Colonic mucosa (tissue), 4 donors: ENCODE results near the gene CYP4F12. TPM values are rescaled to one million over a fixed set of nuclear protein-coding genes. Genes with fewer than 3 reads are reported as not detected.

Experiments used
- DNase-seq: peaks from one replicate; pipeline ENCODE4 v3.0.0-alpha.2; 2020
- H3K27ac ChIP-seq: fragments of 200-600 bp; one replicate; pipeline ENCODE4 v1.8.0; 2021
- H3K27me3 ChIP-seq: fragments of 200-600 bp; one replicate; pipeline ENCODE4 v1.8.0; 2021
- H3K36me3 ChIP-seq: fragments of 200-600 bp; one replicate; pipeline ENCODE4 v1.8.0; 2021
- H3K4me1 ChIP-seq: fragments of 200-600 bp; one replicate; pipeline ENCODE4 v1.8.0; 2021; ENCODE audit warnings: mild to moderate bottlenecking
- H3K4me3 ChIP-seq: fragments of 200-600 bp; one replicate; pipeline ENCODE4 v1.8.0; 2021
- H3K9ac ChIP-seq, 2 donors: one replicate each; pipeline ENCODE4 v1.7.0; 2013; ENCODE audit warnings: control low read depth in 2 of 2, low read depth in 2 of 2, low read length in 2 of 2
- H3K9me3 ChIP-seq: fragments of 200-600 bp; one replicate; pipeline ENCODE4 v1.8.0; 2021
- CTCF ChIP-seq: fragments of 200-600 bp; IDR thresholded peaks from one replicate; pipeline ENCODE4 v1.8.0; 2022; ENCODE audit warnings: antibody characterized with exemption, mild to moderate bottlenecking
- intact Hi-C: fragments of 100-400 bp; cut with DNase I; formaldehyde crosslinking; loops from one replicate; pipeline ENCODE4 v1.14.1; 2022
- total RNA-seq, 2 donors: library from RNA; stranded (reverse); fragmentation: NEBNext Ultra II Directional in 1 of 2; extraction: Animal tissue kit (Norgen Biotek cat#: 25700) in 1 of 2; gene quantifications; one replicate each; pipeline ENCODE4 v1.2.1, GENCODE V29; 2021
- donor health status: healthy.
- donor health status: DM: no; HTN: no; CAD: no.
- donor health status: DM: no; HTN: no; CAD: no.

The CYP4F12 gene
- total RNA-seq, 2 donors from 2014 or later = 82.1 to 87.0 TPM

DNA sequence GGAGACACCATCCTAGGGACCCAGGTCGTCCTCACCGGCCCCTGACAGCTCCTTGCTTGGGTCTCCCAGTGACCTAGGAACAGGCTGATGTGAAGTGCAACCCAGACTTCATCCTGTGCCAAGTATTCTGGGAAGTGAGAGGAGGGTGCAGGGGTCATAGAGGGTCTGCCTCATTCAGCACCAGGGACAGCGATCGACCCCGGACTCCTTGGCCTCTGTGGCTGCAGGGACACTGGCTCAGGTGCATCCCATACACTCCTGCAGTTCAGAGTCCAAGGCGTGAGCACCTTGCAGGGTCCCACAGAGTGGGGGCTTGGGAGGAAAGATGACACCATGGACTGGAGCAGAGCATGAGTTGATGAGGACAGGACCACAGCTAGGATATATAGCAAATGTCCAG, 44.9 kb downstream of the CYP4F12 start:
- no peaks in the 10 kb centered on the region for H3K9me3 ChIP-seq
- TF ChIP-seq CTCF = no peak
- H3K27me3 ChIP-seq = peaks cover under 1% of the 10 kb centered on the region
- H3K36me3 ChIP-seq = no peaks in the 10 kb centered on the region
- H3K9ac ChIP-seq = no peak overlapping the region
- no peak overlapping the region for H3K4me3 ChIP-seq
- intact Hi-C loops = no loop called here
- no peaks in the 10 kb centered on the region for H3K4me1 ChIP-seq
- no peak for DNase-seq
- no peak overlapping the region for H3K27ac ChIP-seq

GRCh38 chr19:15721268-15721667, 48.4 kb downstream of the CYP4F12 start:
- intact Hi-C loops = no loop called here
- peaks cover 6% of the 10 kb centered on the region for H3K27me3 ChIP-seq

GRCh38 chr19:15722956-15723355, 50.1 kb downstream of the CYP4F12 start:
- TF ChIP-seq CTCF = no peak
- no peak overlapping the region for H3K4me3 ChIP-seq
- no peak overlapping the region for H3K9ac ChIP-seq
- no peaks in the 10 kb centered on the region for H3K4me1 ChIP-seq
- H3K27ac ChIP-seq = no peak overlapping the region
- no peaks in the 10 kb centered on the region for H3K9me3 ChIP-seq
- peaks cover 6% of the 10 kb centered on the region for H3K27me3 ChIP-seq
- intact Hi-C loops = no loop called here
- H3K36me3 ChIP-seq = no peaks in the 10 kb centered on the region
- no peak for DNase-seq

More at GRCh38 chr19:15721268-15721667, 48.4 kb downstream of the CYP4F12 start:
- no peak overlapping the region for H3K9ac ChIP-seq
- no peaks in the 10 kb centered on the region for H3K9me3 ChIP-seq
- H3K4me3 ChIP-seq = no peak overlapping the region
- DNase-seq = no peak
- TF ChIP-seq CTCF = no peak
- H3K36me3 ChIP-seq = no peaks in the 10 kb centered on the region
- H3K27ac ChIP-seq = no peak overlapping the region
- H3K4me1 ChIP-seq = no peaks in the 10 kb centered on the region

GRCh38 chr19:15727724-15728123, 54.8 kb downstream of the CYP4F12 start, which contains the start of gene OR10H2:
Gene OR10H2, plus strand, starts transcription at chr19:15728024. Its CDS starts 20 bp downstream, at chr19:15728044.
- no peak for TF ChIP-seq CTCF
- no peaks in the 10 kb centered on the region for H3K9me3 ChIP-seq
- DNase-seq = no peak
- H3K36me3 ChIP-seq = no peaks in the 10 kb centered on the region
- H3K4me3 ChIP-seq = no peak within 1 kb of the TSS
- intact Hi-C loops = no loop called here
- no peak within 1 kb of the TSS for H3K9ac ChIP-seq
- no peaks in the 10 kb centered on the region for H3K4me1 ChIP-seq
- H3K27ac ChIP-seq = no peak within 1 kb of the TSS
- H3K27me3 ChIP-seq = peaks cover 6% of the 10 kb centered on the region

- H3K36me3 ChIP-seq = no peaks in the 10 kb centered on the region
- H3K9me3 ChIP-seq = no peaks in the 10 kb centered on the region
- no peak overlapping the region for H3K4me3 ChIP-seq
- DNase-seq = no peak
- no peak overlapping the region for H3K27ac ChIP-seq
- no peak for TF ChIP-seq CTCF
- H3K4me1 ChIP-seq = no peaks in the 10 kb centered on the region
- no peak overlapping the region for H3K9ac ChIP-seq
- intact Hi-C loops = no loop called here
- no peaks in the 10 kb centered on the region for H3K27me3 ChIP-seq
These were observed 57.7 kb downstream of the CYP4F12 start for GRCh38 chr19:15730538-15730937.

DNA sequence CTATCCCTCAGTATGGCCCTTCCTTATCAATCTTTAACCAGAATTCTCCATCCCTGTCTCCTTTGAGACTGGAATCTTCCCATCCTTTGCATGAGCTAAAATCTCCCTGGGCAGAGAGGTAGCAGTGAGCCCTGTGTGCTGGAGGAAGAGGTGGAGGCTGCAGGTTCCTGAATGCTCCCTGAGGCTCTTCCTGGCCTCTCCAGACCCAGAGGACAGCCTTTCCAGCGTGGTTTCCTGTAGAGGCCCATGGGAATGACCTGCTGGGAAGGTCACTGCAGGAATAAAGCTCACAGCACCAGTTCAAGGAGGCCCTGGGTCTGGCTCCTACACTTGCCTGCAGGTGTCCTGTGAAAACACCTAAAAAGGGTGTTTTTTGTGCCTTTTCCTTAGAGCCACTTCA, 59.5 kb downstream of the CYP4F12 start:
- Histone ChIP-seq H3K9me3 (no peaks in the 10 kb centered on the region), H3K27ac (no peak overlapping the region), H3K4me1 (no peaks in the 10 kb centered on the region), H3K9ac (no peak overlapping the region), H3K36me3 (no peaks in the 10 kb centered on the region), H3K4me3 (no peak overlapping the region), H3K27me3 (no peaks in the 10 kb centered on the region)
- no peak for DNase-seq
- no peak for TF ChIP-seq CTCF
- intact Hi-C loops = no loop called here
